ENCODE measurements around the gene AHDC1. TPM values are rescaled to one million over a fixed set of nuclear protein-coding genes. Genes with fewer than 3 reads are reported as not detected.

Gene AHDC1
- total and polyA plus RNA-seq, 7 donors: 1.8 to 34.1 (median 12.1) TPM

DNA sequence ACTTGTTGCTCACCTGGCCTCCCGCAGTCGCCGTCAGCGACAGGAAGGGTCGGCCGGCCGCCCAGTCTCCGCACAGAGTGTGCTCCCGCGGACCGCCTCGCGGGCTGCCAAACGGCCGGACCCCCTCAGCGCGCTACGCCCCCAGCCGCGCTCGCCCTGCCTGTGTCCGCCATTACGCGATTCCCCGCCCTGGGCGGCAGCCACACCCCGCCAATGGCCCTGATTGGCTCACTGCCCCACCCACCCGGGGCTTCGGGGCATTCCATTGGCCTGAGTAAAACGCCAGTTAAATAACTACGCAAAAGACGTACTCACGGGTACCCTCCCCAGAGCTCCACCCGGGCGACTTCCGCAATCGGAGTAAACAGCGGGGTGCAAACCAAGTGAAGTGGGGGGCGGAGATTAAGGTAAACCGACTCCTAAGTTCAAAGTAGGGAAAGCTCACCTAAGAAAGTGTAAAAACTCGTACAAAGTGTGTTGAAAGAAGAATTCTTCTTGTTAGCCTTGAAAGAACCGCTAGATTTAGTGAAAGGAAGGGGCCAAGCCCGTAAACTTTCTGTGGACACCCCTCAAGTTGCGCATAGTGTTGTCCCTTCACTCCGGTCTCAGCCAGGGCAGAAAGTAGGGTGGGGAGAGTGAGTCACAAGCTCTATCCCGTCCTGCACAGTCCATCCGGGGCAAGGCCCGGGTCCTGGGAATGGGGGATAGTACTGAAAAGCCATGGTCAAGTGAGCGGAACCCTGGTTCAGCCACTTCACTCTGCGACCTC, 113.8 kb downstream of the AHDC1 start, which contains the start of gene WASF2:
WASF2 (minus strand) TSS at position 195 of the 769 bp plus-strand sequence. CDS start 61,277 bp downstream, outside the sequence.
- Histone ChIP-seq H3K27me3 (no peaks in the 10 kb centered on the region), H3K4me1 (peaks cover 0 to 57% (median 35%) of the 10 kb centered on the region in 4 donors), H3K9me3 (no peaks in the 10 kb centered on the region), H3K27ac (peak within 1 kb of the TSS; percentile 94 to 99 (median 98)), H3K4me3 (peak within 1 kb of the TSS; percentile 78 to 98 (median 90)), H3K36me3 (no peaks in the 10 kb centered on the region)
- DNase-seq: peak; percentile 99
- intact Hi-C loops (cut with DNase I): loop anchor here (1.0 to 10.0 kb wide), 3 partner anchors 71 to 185 kb away; no protein-coding TSS in a partner anchor
- WGBS, 2 donors: 0 to 1% methylated on average over 50 of the region's 50 CpGs
- TF ChIP-seq POLR2AphosphoS5 (IDR thresholded peaks at IDR 0.05) (peak; percentile 95 to 98 (median 96)), POLR2A (IDR thresholded peaks at IDR 0.05) (peak; percentile 85 to 95), EP300 (IDR thresholded peaks at IDR 0.05) (peak in 1 of 4 donors; percentile 37)
- TF ChIP-seq, protein P1, sequence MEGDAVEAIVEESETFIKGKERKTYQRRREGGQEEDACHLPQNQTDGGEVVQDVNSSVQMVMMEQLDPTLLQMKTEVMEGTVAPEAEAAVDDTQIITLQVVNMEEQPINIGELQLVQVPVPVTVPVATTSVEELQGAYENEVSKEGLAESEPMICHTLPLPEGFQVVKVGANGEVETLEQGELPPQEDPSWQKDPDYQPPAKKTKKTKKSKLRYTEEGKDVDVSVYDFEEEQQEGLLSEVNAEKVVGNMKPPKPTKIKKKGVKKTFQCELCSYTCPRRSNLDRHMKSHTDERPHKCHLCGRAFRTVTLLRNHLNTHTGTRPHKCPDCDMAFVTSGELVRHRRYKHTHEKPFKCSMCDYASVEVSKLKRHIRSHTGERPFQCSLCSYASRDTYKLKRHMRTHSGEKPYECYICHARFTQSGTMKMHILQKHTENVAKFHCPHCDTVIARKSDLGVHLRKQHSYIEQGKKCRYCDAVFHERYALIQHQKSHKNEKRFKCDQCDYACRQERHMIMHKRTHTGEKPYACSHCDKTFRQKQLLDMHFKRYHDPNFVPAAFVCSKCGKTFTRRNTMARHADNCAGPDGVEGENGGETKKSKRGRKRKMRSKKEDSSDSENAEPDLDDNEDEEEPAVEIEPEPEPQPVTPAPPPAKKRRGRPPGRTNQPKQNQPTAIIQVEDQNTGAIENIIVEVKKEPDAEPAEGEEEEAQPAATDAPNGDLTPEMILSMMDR (IDR thresholded peaks at IDR 0.05): no peak

DNA sequence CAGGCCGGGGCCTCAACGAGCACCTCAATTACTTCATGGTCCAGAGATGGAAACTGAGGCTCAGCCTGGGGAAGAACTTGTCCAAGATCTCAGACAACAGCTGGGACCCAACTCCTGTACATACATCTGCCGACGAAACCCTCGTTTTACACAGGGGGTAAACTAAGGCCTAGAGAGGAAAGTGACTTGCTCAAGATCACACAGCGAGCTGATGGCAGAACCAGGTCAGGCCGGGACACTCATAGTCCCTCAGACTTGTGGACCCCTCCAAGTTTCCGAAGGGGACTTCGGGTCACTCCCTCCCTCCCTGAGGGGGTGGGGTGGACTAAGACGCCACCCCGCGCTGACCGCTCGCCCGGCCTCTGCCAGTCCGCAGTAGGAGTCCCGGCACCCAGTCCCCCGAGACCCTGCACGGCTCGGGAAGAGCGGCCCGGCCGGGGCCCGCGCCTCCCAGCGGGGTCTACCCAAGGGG, 114.4 kb downstream of the AHDC1 start:
- Histone ChIP-seq H3K9me3 (no peaks in the 10 kb centered on the region), H3K4me1 (peaks cover 0 to 58% (median 36%) of the 10 kb centered on the region in 4 donors), H3K4me3 (peak overlapping the region; percentile 78 to 98 (median 90)), H3K36me3 (no peaks in the 10 kb centered on the region), H3K27ac (peak overlapping the region; percentile 94 to 99 (median 98)), H3K27me3 (no peaks in the 10 kb centered on the region)
- intact Hi-C loops (cut with DNase I): loop anchor here (2.0 kb wide), 1 partner anchor 71 kb away; no protein-coding TSS in a partner anchor
- no peak for DNase-seq
- TF ChIP-seq, protein P1 (IDR thresholded peaks at IDR 0.05): no peak
- TF ChIP-seq EP300 (IDR thresholded peaks at IDR 0.05): no peak
- WGBS, 2 donors: 0% methylated on average over 26 of the region's 26 CpGs

- peaks cover 0 to 71% (median 48%) of the 10 kb centered on the region in 4 donors for H3K4me1 ChIP-seq
- no peaks in the 10 kb centered on the region for H3K36me3 ChIP-seq
- H3K4me3 ChIP-seq: peak overlapping the region; percentile 78 to 98 (median 90)
- H3K27me3 ChIP-seq: no peaks in the 10 kb centered on the region
- intact Hi-C loops (cut with DNase I): loop anchor here (2.0 kb wide), 1 partner anchor 69 kb away; no protein-coding TSS in a partner anchor
- 3 to 9% methylated on average over 6 of the region's 6 CpGs for WGBS, 2 donors
- DNase-seq: peak; percentile 34
- peak overlapping the region; percentile 94 to 99 (median 98) for H3K27ac ChIP-seq
- TF ChIP-seq, protein P1 (IDR thresholded peaks at IDR 0.05): no peak
- TF ChIP-seq POLR2A (IDR thresholded peaks at IDR 0.05) (no peak), POLR2AphosphoS5 (IDR thresholded peaks at IDR 0.05) (no peak), EP300 (IDR thresholded peaks at IDR 0.05) (no peak)
- H3K9me3 ChIP-seq: no peaks in the 10 kb centered on the region
These were observed 115.7 kb downstream of the AHDC1 start for GRCh38 chr1:27487966-27488884.

- H3K27me3 ChIP-seq: no peaks in the 10 kb centered on the region
- no peak overlapping the region for H3K27ac ChIP-seq
- 95 to 100% methylated on average over 1 of the region's 1 CpG for WGBS, 2 donors
- no peak for DNase-seq
- intact Hi-C loops (cut with DNase I): no loop called here
- H3K9me3 ChIP-seq: no peaks in the 10 kb centered on the region
- H3K4me3 ChIP-seq: no peak overlapping the region
- peaks cover 0 to 70% (median 46%) of the 10 kb centered on the region in 4 donors for H3K4me1 ChIP-seq
- TF ChIP-seq EP300 (IDR thresholded peaks at IDR 0.05) (no peak), POLR2AphosphoS5 (IDR thresholded peaks at IDR 0.05) (no peak), POLR2A (IDR thresholded peaks at IDR 0.05) (no peak)
- TF ChIP-seq, protein P1 (IDR thresholded peaks at IDR 0.05): no peak
- no peaks in the 10 kb centered on the region for H3K36me3 ChIP-seq
These were observed 118.6 kb downstream of the AHDC1 start for GRCh38 chr1:27485363-27485762.

Data from sigmoid colon (tissue), 7 donors.